K562 (cell line): ENCODE results near the gene UBQLNL.

Experiments used
- BHLHE40 ChIP-seq: IDR thresholded peaks from 2 replicates; pipeline ENCODE4 v1.6.1; 2011; ENCODE audit warnings: low read length, improper control_type of control experiment
- EP300 ChIP-seq: IDR thresholded peaks from 2 replicates; pipeline ENCODE4 v1.6.1; 2012; ENCODE audit warnings: low read length, improper control_type of control experiment
- FOXA1 ChIP-seq: fragments of 450-650 bp; IDR thresholded peaks from 2 replicates; pipeline ENCODE4 v1.6.1; 2016; ENCODE audit warnings: mild to moderate bottlenecking, borderline replicate concordance
- FOXK1 ChIP-seq: sonication (generic); formaldehyde crosslinking; IDR thresholded peaks from 2 replicates; pipeline ENCODE4 v1.8.0; 2022; ENCODE audit warnings: missing genetic modification reagents, mild to moderate bottlenecking, borderline replicate concordance
- HDAC3 ChIP-seq: fragments of 450-650 bp; IDR thresholded peaks from 2 replicates; pipeline ENCODE4 v1.6.1; 2018; ENCODE audit warnings: borderline replicate concordance, mild to moderate bottlenecking, moderate library complexity; ENCODE audit not compliant: partially characterized antibody
- JUNB ChIP-seq: fragments of 450-650 bp; formaldehyde crosslinking; conservative IDR thresholded peaks from 2 replicates; pipeline ENCODE4 v1.4.0; 2020; ENCODE audit warnings: mild to moderate bottlenecking
- POLR3A ChIP-seq: IDR thresholded peaks from 2 replicates; pipeline ENCODE4 v1.6.1; 2011; ENCODE audit warnings: borderline replicate concordance, mild to moderate bottlenecking, moderate library complexity; ENCODE audit not compliant: insufficient read length, insufficient read depth; ENCODE audit errors: extremely low read depth
- ZNF707 ChIP-seq: fragments of 250-450 bp; sonication (Bioruptor Pico); conservative IDR thresholded peaks from 2 replicates; pipeline ENCODE4 v1.8.0; 2022; ENCODE audit warnings: inconsistent platforms, mild to moderate bottlenecking, moderate library complexity
- TF ChIP-seq, protein P1 (sequence below): fragments of 450-650 bp; IDR thresholded peaks from 2 replicates; pipeline ENCODE4 v1.6.1; 2018; ENCODE audit not compliant: partially characterized antibody
- TF ChIP-seq, protein P2 (sequence below): sonication (generic); formaldehyde crosslinking; IDR thresholded peaks from 2 replicates; pipeline ENCODE4 v1.8.0; 2022; ENCODE audit warnings: mild to moderate bottlenecking, low read depth, missing genetic modification reagents
- TF ChIP-seq, protein P3 (sequence below), 3 experiments: IDR thresholded peaks in 2 of 3; conservative IDR thresholded peaks in 1 of 3; 2 replicates each; pipeline ENCODE4 v1.5.1; 2011 to 2012; ENCODE audit warnings: low read length in 3 of 3, mild to moderate bottlenecking in 3 of 3, control low read depth in 2 of 3, improper control_type of control experiment in 1 of 3, inconsistent platforms in 1 of 3, low read depth in 1 of 3, mixed read lengths in 1 of 3, moderate library complexity in 1 of 3; ENCODE audit not compliant: insufficient read depth in 2 of 3

DNA sequence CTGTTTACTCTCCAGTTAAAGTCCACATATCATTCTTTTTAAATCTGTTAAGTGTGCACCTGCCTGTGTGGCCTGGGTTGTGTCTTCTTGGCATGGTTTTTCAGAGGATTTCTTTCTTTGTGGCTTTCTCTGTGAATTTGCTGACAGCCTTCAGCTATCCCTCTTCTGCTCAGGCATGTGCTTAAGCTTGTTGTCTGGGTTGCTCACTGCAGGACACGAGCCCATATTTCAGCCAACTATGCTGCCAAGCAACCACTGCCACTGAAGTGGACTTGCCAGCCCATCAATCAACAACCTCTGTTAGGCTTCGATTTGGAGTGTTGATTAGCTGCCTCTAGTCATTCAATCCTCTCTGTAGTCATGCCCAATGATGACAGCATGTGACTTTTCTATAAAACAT lies 49.0 kb downstream of the UBQLNL start:
- no peak for TF ChIP-seq FOXA1
- TF ChIP-seq FOXK1 (CRISPR knock-in tag) = no peak
- TF ChIP-seq ZNF707 (CRISPR knock-in tag) = no peak
- no peak for TF ChIP-seq HDAC3
- TF ChIP-seq, protein P1, sequence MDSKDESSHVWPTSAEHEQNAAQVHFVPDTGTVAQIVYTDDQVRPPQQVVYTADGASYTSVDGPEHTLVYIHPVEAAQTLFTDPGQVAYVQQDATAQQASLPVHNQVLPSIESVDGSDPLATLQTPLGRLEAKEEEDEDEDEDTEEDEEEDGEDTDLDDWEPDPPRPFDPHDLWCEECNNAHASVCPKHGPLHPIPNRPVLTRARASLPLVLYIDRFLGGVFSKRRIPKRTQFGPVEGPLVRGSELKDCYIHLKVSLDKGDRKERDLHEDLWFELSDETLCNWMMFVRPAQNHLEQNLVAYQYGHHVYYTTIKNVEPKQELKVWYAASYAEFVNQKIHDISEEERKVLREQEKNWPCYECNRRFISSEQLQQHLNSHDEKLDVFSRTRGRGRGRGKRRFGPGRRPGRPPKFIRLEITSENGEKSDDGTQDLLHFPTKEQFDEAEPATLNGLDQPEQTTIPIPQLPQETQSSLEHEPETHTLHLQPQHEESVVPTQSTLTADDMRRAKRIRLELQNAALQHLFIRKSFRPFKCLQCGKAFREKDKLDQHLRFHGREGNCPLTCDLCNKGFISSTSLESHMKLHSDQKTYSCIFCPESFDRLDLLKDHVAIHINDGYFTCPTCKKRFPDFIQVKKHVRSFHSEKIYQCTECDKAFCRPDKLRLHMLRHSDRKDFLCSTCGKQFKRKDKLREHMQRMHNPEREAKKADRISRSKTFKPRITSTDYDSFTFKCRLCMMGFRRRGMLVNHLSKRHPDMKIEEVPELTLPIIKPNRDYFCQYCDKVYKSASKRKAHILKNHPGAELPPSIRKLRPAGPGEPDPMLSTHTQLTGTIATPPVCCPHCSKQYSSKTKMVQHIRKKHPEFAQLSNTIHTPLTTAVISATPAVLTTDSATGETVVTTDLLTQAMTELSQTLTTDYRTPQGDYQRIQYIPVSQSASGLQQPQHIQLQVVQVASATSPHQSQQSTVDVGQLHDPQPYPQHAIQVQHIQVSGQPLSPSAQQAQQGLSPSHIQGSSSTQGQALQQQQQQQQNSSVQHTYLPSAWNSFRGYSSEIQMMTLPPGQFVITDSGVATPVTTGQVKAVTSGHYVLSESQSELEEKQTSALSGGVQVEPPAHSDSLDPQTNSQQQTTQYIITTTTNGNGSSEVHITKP = no peak
- TF ChIP-seq, protein P2, sequence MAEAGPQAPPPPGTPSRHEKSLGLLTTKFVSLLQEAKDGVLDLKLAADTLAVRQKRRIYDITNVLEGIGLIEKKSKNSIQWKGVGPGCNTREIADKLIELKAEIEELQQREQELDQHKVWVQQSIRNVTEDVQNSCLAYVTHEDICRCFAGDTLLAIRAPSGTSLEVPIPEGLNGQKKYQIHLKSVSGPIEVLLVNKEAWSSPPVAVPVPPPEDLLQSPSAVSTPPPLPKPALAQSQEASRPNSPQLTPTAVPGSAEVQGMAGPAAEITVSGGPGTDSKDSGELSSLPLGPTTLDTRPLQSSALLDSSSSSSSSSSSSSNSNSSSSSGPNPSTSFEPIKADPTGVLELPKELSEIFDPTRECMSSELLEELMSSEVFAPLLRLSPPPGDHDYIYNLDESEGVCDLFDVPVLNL (CRISPR knock-in tag) = no peak
- TF ChIP-seq EP300 = no peak
- no peak for TF ChIP-seq BHLHE40
- TF ChIP-seq POLR3A = no peak
- TF ChIP-seq, protein P3, sequence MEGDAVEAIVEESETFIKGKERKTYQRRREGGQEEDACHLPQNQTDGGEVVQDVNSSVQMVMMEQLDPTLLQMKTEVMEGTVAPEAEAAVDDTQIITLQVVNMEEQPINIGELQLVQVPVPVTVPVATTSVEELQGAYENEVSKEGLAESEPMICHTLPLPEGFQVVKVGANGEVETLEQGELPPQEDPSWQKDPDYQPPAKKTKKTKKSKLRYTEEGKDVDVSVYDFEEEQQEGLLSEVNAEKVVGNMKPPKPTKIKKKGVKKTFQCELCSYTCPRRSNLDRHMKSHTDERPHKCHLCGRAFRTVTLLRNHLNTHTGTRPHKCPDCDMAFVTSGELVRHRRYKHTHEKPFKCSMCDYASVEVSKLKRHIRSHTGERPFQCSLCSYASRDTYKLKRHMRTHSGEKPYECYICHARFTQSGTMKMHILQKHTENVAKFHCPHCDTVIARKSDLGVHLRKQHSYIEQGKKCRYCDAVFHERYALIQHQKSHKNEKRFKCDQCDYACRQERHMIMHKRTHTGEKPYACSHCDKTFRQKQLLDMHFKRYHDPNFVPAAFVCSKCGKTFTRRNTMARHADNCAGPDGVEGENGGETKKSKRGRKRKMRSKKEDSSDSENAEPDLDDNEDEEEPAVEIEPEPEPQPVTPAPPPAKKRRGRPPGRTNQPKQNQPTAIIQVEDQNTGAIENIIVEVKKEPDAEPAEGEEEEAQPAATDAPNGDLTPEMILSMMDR (IDR thresholded peaks at IDR 0.05 in 2 of 3, conservative IDR thresholded peaks at IDR 0.05 in 1 of 3; ENCODE audit: insufficient read depth in 2 of 3, low read depth in 1 of 3, low read length in 3 of 3) = no peak
- TF ChIP-seq JUNB (CRISPR knock-in tag) = no peak
